DMS114 treated with DMSO at 0.1 percent for 48 hours (cell line): Measurements from ENCODE around the gene SPATA31A5.
"Not testable (repeated sequence)": the region's sequence is repeated elsewhere in the genome, so short reads cannot be mapped to it uniquely, and the experiment has no call there.

Source experiments
- DNase-seq: peaks from one replicate; lab custom pipeline; 2025; ENCODE audit not compliant: unreplicated experiment; lab: John Stamatoyannopoulos, UW

Gene SPATA31A5

DNA sequence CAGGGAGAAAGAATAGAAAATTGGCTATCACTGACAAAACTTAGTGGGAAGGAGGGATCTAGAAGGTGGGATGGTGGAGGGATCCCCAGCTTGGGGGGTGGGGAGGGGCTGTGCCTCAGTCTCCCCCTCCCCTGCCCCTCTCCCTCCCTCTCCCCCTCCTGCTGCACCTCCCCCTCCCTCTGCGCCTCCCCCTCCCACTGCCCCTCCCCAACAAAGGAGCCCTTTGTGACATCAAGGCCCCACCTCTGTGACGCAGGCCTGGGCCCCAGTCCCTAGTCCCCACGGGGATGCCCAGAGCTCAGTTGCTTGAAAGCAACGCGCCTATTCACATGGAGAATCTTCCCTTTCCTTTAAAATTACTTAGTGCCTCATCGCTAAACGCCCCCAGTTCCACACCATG, at the start of gene SPATA31A5:
SPATA31A5 (plus strand) TSS at position 301 of the 400 bp plus-strand sequence; CDS start at position 330, 29 bp downstream.
- not testable (repeated sequence) for DNase-seq

DNA sequence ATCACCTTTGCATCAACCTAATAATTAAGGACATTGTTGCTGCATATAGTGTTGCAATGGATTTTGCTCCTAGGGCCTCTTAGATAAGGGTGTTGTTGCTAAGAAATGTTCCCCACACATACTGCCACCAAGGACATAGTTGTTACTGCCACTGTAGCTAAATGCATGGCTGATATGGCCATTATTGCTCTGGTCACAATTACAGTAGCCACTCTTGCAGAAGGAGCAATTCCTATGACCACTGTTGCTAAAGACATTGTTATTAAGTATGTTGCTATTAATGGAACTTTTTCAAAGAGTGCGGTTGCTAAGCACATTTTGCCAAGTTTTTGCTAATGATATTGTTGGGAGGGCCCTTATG, 48.8 kb downstream of the SPATA31A5 start:
- not testable (repeated sequence) for DNase-seq

DNA sequence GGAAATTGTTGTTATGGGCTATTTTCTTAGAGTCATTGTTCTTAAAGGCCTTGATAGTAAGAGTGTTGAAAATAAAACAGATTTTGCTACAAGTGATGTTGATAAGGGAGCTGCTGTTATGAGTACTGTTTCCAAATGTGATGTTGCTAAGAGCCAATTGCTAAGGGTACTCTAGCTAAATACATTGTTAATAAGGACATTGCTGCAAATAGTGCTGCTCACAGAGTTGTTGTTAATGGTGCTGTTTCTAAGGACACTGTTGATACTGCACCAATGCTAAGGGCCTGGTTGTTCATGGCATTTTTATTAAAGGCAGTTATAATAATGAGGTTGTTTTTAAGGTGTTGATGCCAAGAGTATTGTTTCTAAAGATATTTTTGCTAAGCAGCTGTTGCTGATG, 52.2 kb downstream of the SPATA31A5 start:
- DNase-seq: not testable (repeated sequence)
